Measurements from ENCODE around the gene NDUFV3. TPM values are rescaled to one million over a fixed set of nuclear protein-coding genes. Genes with fewer than 3 reads are reported as not detected.
"Not testable (repeated sequence)": the region's sequence is repeated elsewhere in the genome, so short reads cannot be mapped to it uniquely, and the experiment has no call there.

NDUFV3 gene
- total and polyA plus RNA-seq, 2 experiments from 2014 or later, result 51.5 to 71.2 TPM

- Mint-ChIP-seq H3K4me1 (peaks cover 55% of the 10 kb centered on the region), H3K27me3 (ENCODE audit: insufficient read depth, low read depth, poor library complexity) (peaks cover 35% of the 10 kb centered on the region), H3K36me3 (ENCODE audit: low read depth) (peaks cover 10% of the 10 kb centered on the region; the same call in 2 of the 3 replicates), H3K27ac (peak overlapping the region; percentile 84), H3K9me3 (peaks cover 16% of the 10 kb centered on the region)
- peak overlapping the region; percentile 20; the same call in 1 of the 2 replicates for H3K4me2 ChIP-seq
- DNase-seq (ENCODE audit: low spot score); H3K36me3 ChIP-seq (ENCODE audit: insufficient read depth); H3K4me3 ChIP-seq; H3K79me2 ChIP-seq (replicated peaks; ENCODE audit: insufficient read depth); H4K20me1 ChIP-seq (replicated peaks; ENCODE audit: insufficient read depth); H3K9me2 ChIP-seq (ENCODE audit: insufficient read depth); ATAC-seq; H2AFZ ChIP-seq; H3K4me3 Mint-ChIP-seq; H3K27me3 ChIP-seq (ENCODE audit: insufficient read depth): not testable (repeated sequence)
- peaks cover 21% of the 10 kb centered on the region for H3F3A ChIP-seq (replicated peaks; ENCODE audit: low read depth)
- peak overlapping the region; percentile 100 for H3K27ac ChIP-seq (ENCODE audit: low read depth)
- peaks cover 32% of the 10 kb centered on the region for H3K4me1 ChIP-seq (ENCODE audit: insufficient read depth)
Measured at GRCh38 chr21:42958122-42958521, 65.0 kb downstream of the NDUFV3 start.

- H3K9me3 Mint-ChIP-seq, result peaks cover 16% of the 10 kb centered on the region
- TF ChIP-seq NANOG (IDR thresholded peaks at IDR 0.05; ENCODE audit: borderline replicate concordance) (peak; percentile 92), CREB1 (CRISPR knock-in tag; IDR thresholded peaks at IDR 0.05; ENCODE audit: low read depth) (peak; percentile 36; the same call in 1 of the 2 replicates), ZNF462 (CRISPR knock-in tag; IDR thresholded peaks at IDR 0.05) (peak; percentile 80), CTCF (conservative IDR thresholded peaks at IDR 0.05; ENCODE audit: low read depth in 2 of 2) (no peak)
- DNase-seq (ENCODE audit: low spot score) (peak; percentile 91), ATAC-seq (peak; percentile 80)
- no peaks in the 10 kb centered on the region for H3K36me3 ChIP-seq (ENCODE audit: insufficient read depth)
- H3K4me3 ChIP-seq, result no peak overlapping the region
- peak overlapping the region; percentile 95 for H3K27ac Mint-ChIP-seq
- peaks cover 32% of the 10 kb centered on the region for H3K4me1 ChIP-seq (ENCODE audit: insufficient read depth)
- H3K4me3 Mint-ChIP-seq, result no peak overlapping the region; the same call in 2 of the 3 replicates
- H3K27me3 Mint-ChIP-seq (ENCODE audit: insufficient read depth, low read depth, poor library complexity), result peaks cover 32% of the 10 kb centered on the region
- H3K27me3 ChIP-seq (ENCODE audit: insufficient read depth), result no peaks in the 10 kb centered on the region
- H3K79me2 ChIP-seq (replicated peaks; ENCODE audit: insufficient read depth), result no peaks in the 10 kb centered on the region
- peaks cover 10% of the 10 kb centered on the region; the same call in 2 of the 3 replicates for H3K36me3 Mint-ChIP-seq (ENCODE audit: low read depth)
- peaks cover 21% of the 10 kb centered on the region for H3F3A ChIP-seq (replicated peaks; ENCODE audit: low read depth)
- no peak overlapping the region for H2AFZ ChIP-seq
- H3K4me1 Mint-ChIP-seq, result peaks cover 49% of the 10 kb centered on the region
- no peaks in the 10 kb centered on the region for H4K20me1 ChIP-seq (replicated peaks; ENCODE audit: insufficient read depth)
- peak overlapping the region; percentile 100 for H3K27ac ChIP-seq (ENCODE audit: low read depth)
- H3K4me2 ChIP-seq, result no peak overlapping the region
- no peaks in the 10 kb centered on the region for H3K9me2 ChIP-seq (ENCODE audit: insufficient read depth)
Measured at GRCh38 chr21:42959728-42960127, 66.6 kb downstream of the NDUFV3 start.

Measured in GM23338 (cell line).